ENCODE measurements around the gene BABAM2.

DNA sequence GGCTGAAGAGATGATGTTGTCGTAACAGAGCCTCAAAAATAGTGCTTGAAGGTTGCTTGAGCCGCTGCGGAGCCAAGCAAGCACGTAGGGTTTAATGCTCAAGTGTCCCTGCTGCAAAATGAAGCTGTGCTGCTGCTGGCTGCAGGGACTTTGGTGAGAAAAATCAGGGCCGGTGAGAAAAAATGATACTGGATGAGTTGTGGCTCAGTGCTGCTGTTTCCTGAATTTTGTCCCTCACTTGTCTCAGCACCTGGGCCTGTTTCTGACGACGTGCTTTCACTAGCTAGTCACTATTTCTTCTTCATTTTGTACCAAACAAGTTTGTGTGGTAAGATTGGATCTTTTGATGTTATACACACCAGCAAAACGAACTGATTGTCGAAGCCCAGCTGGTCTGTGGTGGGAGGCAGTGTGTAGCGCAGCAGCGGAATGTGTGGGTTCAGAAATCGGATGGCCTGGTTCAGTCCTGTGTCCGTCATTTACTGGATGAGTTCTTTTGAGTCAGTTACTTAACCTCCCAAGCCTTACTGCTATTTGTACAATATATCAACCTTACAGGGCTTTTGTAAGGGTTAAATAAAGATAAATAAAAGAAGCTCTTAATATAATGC, 329.3 kb downstream of the BABAM2 start:
- TF ChIP-seq, protein P1, sequence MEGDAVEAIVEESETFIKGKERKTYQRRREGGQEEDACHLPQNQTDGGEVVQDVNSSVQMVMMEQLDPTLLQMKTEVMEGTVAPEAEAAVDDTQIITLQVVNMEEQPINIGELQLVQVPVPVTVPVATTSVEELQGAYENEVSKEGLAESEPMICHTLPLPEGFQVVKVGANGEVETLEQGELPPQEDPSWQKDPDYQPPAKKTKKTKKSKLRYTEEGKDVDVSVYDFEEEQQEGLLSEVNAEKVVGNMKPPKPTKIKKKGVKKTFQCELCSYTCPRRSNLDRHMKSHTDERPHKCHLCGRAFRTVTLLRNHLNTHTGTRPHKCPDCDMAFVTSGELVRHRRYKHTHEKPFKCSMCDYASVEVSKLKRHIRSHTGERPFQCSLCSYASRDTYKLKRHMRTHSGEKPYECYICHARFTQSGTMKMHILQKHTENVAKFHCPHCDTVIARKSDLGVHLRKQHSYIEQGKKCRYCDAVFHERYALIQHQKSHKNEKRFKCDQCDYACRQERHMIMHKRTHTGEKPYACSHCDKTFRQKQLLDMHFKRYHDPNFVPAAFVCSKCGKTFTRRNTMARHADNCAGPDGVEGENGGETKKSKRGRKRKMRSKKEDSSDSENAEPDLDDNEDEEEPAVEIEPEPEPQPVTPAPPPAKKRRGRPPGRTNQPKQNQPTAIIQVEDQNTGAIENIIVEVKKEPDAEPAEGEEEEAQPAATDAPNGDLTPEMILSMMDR (IDR thresholded peaks at IDR 0.05; ENCODE audit: insufficient read depth, low read length, poor library complexity, severe bottlenecking): no peak
- TF ChIP-seq EZH2phosphoT487 (conservative IDR thresholded peaks at IDR 0.05; ENCODE audit: low read length): no peak

Data from SU-DHL-6 (cell line).